ENCODE results near the gene NCAPH2.
A peak's percentile ranks its signal among the peaks of the same experiment; 100 is the strongest.

The NCAPH2 gene

DNA sequence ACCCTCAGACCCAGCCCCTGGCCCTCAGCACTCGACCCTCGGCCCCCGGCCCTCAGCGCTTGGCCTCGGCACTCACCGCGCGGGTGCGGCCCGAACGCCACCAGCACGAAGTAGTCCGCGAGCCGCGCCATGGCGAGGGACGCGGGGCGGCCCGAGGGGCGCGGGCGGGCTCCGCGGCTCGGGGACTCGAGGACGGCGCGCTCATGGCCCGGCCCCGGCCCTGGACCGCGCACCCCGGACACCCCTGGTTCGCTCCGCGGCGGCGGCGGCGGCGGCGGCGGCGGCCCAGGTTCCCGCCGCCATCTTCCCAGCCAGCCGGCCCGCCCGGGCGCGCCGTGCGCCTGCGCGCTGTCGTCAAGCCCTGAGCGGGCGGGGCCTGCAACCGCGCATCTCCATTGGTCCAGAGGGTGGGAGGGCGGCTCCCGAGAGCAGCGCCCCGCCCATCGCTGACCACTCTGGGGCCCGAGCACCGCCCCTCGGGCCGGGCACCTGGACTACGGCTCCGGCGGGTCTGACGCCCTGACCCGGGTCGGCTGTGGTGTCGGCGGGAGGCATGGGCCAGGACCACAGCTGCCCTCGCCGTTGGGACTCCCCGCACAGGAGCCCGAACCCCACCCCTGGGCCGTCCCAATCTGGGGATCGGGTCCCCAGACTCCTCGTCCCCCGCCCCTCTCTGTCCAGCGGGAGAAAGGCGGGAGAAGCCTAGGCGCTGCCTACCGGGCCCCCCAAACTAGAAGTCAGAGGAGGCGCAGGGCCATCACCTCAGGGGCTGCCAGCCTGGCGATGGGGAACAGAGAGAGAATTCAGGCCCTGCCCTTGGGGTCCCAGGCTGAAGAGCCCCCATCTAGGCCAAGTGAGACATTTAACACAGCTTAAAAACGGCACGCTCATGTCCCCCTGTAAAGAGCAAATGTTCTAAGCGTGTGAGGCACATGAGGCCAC lies 33.0 kb upstream of the NCAPH2 start, which contains the start of gene SBF1:
TSS of gene SBF1 (minus strand) at position 326 of the 942 bp plus-strand sequence. CDS start at position 131, 195 bp downstream.
- peak; percentile 100 for DNase-seq (ENCODE audit: low spot score)

DNA sequence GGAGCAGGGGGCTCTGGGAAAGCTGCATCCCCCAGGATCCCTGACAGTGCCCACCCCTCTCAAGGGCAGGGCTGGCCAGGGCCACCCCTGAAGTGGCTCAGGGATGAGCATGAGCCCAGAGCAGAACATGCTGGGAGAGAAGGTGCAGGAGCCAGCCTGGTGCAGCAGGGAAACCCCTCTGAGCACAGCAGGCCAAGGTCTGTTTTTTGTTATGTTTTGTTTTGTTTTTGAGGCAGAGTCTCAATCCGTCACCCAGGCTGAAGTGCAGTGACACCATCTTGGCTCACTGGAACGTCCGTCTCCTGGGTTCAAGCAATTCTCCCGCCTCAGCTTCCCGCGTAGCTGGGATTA lies 32.4 kb upstream of the NCAPH2 start:
- TF ChIP-seq, protein P1, sequence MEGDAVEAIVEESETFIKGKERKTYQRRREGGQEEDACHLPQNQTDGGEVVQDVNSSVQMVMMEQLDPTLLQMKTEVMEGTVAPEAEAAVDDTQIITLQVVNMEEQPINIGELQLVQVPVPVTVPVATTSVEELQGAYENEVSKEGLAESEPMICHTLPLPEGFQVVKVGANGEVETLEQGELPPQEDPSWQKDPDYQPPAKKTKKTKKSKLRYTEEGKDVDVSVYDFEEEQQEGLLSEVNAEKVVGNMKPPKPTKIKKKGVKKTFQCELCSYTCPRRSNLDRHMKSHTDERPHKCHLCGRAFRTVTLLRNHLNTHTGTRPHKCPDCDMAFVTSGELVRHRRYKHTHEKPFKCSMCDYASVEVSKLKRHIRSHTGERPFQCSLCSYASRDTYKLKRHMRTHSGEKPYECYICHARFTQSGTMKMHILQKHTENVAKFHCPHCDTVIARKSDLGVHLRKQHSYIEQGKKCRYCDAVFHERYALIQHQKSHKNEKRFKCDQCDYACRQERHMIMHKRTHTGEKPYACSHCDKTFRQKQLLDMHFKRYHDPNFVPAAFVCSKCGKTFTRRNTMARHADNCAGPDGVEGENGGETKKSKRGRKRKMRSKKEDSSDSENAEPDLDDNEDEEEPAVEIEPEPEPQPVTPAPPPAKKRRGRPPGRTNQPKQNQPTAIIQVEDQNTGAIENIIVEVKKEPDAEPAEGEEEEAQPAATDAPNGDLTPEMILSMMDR (IDR thresholded peaks at IDR 0.05; ENCODE audit: borderline replicate concordance, control extremely low read depth, extremely low read depth, insufficient read depth, missing control alignments), result no peak
- in situ Hi-C loops (cut with MboI; ENCODE audit: low sequenced_read_pairs, unreplicated experiment), result no loop called here
- no peak for DNase-seq (ENCODE audit: low spot score)

More for the DNA sequence above, 33.0 kb upstream of the NCAPH2 start, which contains the start of gene SBF1:
- in situ Hi-C loops (cut with MboI; ENCODE audit: low sequenced_read_pairs, unreplicated experiment), result no loop called here
- TF ChIP-seq, protein P1 (IDR thresholded peaks at IDR 0.05; ENCODE audit: borderline replicate concordance, control extremely low read depth, extremely low read depth, insufficient read depth, missing control alignments), result no peak

DNA sequence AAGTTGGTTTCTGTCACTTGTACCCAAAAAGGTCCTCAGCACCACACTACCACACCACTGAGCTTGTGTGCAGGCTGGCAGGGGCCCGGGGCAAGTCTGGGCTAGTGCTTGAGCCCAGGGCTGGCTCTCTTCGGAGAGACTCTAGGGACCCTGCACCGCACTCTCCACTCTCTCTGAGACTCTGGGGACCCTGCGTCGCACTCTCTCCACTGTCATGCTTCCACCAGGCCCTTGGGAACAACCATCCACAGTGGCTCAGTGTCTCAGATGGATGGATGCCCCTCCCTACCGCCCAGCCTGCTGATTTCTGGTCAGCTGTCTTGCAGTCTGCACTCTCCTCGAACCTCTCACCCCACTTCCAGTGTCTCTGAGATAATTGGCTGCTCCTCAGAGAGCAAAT lies 31.2 kb upstream of the NCAPH2 start:
- TF ChIP-seq, protein P1 (IDR thresholded peaks at IDR 0.05; ENCODE audit: borderline replicate concordance, control extremely low read depth, extremely low read depth, insufficient read depth, missing control alignments), result no peak
- in situ Hi-C loops (cut with MboI; ENCODE audit: low sequenced_read_pairs, unreplicated experiment), result no loop called here
- DNase-seq (ENCODE audit: low spot score), result no peak

DNA sequence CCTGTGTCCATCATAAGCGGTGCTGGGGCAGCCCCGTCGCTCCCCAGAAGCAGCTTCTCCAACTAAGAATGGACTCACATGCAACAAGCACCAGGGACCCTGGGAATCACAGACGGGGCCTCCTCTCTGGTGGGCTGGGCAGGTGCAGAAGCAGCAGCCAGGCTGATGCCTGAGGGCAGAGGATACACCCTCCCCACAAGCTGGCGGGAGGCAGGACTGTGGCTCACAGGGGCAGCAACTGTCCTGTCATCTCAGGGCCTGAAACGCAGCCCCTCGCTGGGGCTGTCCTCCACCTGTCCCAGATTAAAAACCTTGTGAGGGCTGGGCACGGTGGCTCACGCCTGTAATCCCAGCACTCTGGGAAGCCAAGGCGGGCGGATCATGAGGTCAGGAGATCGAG lies 30.1 kb upstream of the NCAPH2 start:
- in situ Hi-C loops (cut with MboI; ENCODE audit: low sequenced_read_pairs, unreplicated experiment), result no loop called here
- TF ChIP-seq, protein P1 (IDR thresholded peaks at IDR 0.05; ENCODE audit: borderline replicate concordance, control extremely low read depth, extremely low read depth, insufficient read depth, missing control alignments), result no peak
- no peak for DNase-seq (ENCODE audit: low spot score)

DNA sequence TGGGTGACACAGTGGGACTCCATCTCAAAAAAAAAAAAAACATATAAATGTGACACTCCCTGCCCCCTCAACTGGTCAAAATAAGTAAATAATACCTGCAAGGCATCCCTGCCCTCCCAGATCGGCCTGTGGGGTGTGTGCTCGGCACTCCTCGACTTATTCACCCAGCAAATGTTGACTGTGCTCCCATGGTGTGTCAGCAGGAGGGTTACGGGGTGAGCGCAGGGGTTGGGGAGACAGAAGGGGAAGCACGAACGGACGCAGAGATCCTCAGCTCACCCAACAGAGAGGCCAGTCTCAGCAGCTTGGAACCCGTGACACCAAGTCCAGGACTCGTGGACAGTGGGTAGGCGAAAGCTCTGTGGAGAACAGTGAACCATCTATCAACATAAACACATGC lies 28.3 kb upstream of the NCAPH2 start:
- in situ Hi-C loops (cut with MboI; ENCODE audit: low sequenced_read_pairs, unreplicated experiment), result no loop called here
- no peak for DNase-seq (ENCODE audit: low spot score)
- TF ChIP-seq, protein P1 (IDR thresholded peaks at IDR 0.05; ENCODE audit: borderline replicate concordance, control extremely low read depth, extremely low read depth, insufficient read depth, missing control alignments), result no peak

DNA sequence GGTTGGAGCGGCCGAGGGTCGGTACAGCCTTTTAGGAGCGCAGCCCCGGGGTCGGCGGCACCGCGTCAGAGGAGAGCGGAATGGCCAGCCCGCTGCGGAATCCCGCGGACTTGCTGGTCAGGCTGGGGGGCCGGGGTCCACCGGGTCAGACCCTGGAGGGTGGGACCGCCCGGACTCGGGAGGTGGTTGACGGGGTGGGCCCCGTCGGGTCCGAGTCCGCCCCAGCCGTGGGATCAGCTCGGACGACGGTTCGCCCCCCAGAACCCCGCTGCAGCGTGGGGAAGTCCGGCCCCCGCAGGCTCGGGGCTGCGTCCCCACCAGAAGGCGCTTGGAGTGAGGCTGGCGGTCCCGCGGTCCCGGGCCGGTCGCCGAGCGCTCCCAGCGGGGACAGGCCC lies 27.0 kb upstream of the NCAPH2 start:
- TF ChIP-seq, protein P1 (IDR thresholded peaks at IDR 0.05; ENCODE audit: borderline replicate concordance, control extremely low read depth, extremely low read depth, insufficient read depth, missing control alignments), result no peak
- in situ Hi-C loops (cut with MboI; ENCODE audit: low sequenced_read_pairs, unreplicated experiment), result no loop called here
- DNase-seq (ENCODE audit: low spot score), result no peak
